GM12873 (cell line): ENCODE results near the gene SPRR2E.

Source experiments
- CTCF ChIP-seq: IDR thresholded peaks from 2 replicates; pipeline ENCODE4 v1.5.1; 2012; ENCODE audit warnings: low read depth, mild to moderate bottlenecking, moderate library complexity, low read length, control low read depth; ENCODE audit not compliant: insufficient read depth; ENCODE audit errors: missing control alignments

The SPRR2E gene

GRCh38 chr1:153122831-153123421 is 28.6 kb upstream of the SPRR2E start:
- TF ChIP-seq CTCF = no peak

GRCh38 chr1:153120945-153121344 is 26.6 kb upstream of the SPRR2E start:
- TF ChIP-seq CTCF = no peak

- no peak for TF ChIP-seq CTCF
These were observed 25.2 kb upstream of the SPRR2E start for GRCh38 chr1:153119491-153119971.

GRCh38 chr1:153113416-153113815 is 19.1 kb upstream of the SPRR2E start, which contains the start of gene SPRR2F:
SPRR2F (minus strand) TSS chr1:153113516; CDS start chr1:153112733, 783 bp downstream.
- no peak for TF ChIP-seq CTCF

GRCh38 chr1:153100245-153100644 is 5.9 kb upstream of the SPRR2E start:
- TF ChIP-seq CTCF = no peak

GRCh38 chr1:153099461-153100045 is 5.2 kb upstream of the SPRR2E start:
- TF ChIP-seq CTCF = no peak

GRCh38 chr1:153095764-153096163 is 1.4 kb upstream of the SPRR2E start:
- no peak for TF ChIP-seq CTCF
